SHP77 (cell line): ENCODE data around the gene DPEP3.
"Not testable (repeated sequence)": the region's sequence is repeated elsewhere in the genome, so short reads cannot be mapped to it uniquely, and the experiment has no call there.

Source experiments
- DNase-seq, 2 experiments: peaks; one replicate each; lab custom pipeline; 2025; lab: John Stamatoyannopoulos, UW

DPEP3 gene

DNA sequence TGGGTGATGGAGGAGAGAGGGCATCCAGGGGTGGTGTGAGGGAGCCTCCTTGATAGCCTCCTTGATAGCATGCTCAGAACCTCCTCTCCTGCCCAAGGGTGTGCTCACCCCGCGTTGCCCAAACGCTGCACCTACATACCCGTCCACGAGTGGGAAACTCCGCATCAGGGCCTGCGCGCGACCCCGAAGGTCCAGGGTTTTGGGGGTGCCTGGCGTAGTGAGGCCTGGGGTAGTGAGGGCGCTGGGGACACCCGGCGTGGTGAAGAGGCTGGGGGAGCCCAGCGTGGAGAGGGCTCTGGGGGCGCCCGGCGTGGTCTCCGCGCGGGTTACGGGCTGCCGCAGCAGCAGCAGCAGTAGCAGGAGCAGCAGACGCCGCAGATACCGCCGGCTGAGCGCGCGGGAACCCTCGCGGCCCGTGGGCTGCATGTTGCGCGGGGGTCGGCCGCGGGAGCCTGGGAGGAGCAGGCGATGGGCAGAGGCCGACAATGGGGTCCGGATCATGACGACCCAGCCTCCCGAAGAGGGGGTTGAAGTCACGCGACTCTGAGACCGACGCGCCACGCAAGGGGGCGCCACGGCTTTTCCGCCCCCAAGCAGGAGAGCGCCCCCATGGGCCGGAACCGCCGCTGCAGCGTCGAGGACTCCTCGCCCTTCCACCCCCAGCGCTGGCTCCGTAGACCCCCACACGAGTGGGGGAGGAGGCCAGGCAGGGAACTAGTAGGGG, at the start of gene DPEP3:
TSS of gene DPEP3 (minus strand) at position 545 of the 724 bp plus-strand sequence. CDS start at position 426, 119 bp downstream.
- DNase-seq = no peak

DNA sequence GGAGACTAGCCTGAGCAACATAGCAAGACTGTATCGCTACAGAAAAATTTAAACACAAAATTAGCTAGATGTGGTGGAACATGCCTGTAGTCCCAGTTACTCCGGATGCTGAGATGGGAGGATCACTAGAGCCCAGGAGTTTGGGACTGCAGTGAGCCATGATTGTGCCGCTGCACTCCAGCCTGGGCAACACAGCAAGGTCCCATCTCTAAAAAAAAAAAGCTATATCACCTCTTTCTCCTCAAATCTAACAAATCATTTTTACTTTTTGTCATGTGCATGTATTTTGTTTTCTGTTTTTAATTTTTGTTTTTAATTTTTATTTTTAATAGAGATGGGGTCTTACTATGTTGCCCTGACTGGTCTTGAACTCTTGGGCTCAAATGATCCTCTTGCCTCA, 48.7 kb upstream of the DPEP3 start:
- no peak for DNase-seq

DNA sequence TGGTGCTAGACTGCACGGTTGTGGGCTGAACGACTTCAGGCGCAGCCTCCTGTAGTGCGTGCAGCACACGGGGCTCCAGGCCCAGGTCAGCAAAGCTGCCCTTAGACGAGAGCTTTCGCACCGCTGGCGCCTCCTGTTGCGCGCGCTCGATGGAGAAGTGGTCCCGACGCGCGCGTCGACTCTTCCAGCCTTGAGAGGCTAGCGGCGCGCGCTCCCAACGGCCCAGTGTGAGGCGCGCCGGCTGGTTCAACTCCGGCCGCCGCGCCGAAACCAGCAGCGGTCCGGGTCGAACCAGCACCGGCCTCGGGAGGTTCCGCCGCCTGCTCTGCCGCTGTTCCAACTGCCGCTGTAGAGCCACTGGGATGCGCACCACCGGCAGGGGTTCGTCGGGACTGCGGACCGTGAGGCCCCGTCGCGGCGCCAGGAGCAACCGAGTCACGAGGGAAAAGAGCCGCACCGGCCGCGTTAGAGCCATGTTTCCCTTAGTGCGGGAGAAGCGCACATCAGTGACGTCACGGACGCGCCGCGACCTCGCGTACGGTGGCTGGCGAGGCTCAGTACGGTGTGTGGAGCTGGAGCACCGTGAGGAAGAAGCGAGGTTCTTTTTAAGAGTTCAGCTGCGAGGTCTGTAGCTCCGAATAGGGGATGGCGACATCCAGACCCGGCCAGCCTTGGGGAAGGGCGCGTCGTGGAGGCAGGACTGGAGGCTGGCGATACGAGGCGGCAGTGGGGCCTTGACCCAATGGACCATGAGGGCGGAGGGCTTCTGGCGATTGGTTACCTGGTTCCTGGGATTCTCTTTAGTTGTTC, 42.6 kb upstream of the DPEP3 start, which contains the start of the genes DDX28 and DUS2:
TSS of gene DDX28 (minus strand) at position 505 of the 810 bp plus-strand sequence. CDS start at position 475, 30 bp downstream.
TSS of gene DUS2 (plus strand) at position 557 of the 810 bp plus-strand sequence. CDS start 14,740 bp downstream, outside the sequence.
- peak; percentile 76 to 80 for DNase-seq

GRCh38 chr16:68022278-68022727, 42.0 kb upstream of the DPEP3 start:
- no peak for DNase-seq

DNA sequence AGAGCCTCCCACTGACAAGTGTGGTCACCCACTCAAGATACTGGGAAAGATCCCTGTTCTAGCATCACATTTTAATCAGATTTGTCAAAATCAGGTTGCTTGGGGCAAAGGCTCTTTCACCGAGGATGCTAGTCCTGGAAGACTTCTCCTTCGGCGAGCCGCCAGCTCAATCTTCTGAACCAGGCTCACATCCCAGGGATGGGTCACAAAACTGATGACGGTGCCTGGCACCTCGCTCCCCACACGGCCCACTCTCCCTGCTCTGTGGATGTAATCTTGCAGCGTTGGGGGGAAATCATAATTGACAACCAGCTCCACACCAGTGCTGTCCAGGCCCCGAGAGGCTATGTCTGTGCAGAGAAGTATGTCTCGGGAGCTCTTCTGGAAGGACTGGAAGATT, 41.2 kb upstream of the DPEP3 start:
- DNase-seq = no peak

- no peak for DNase-seq
Measured at GRCh38 chr16:68019167-68019680, 38.9 kb upstream of the DPEP3 start.

DNA sequence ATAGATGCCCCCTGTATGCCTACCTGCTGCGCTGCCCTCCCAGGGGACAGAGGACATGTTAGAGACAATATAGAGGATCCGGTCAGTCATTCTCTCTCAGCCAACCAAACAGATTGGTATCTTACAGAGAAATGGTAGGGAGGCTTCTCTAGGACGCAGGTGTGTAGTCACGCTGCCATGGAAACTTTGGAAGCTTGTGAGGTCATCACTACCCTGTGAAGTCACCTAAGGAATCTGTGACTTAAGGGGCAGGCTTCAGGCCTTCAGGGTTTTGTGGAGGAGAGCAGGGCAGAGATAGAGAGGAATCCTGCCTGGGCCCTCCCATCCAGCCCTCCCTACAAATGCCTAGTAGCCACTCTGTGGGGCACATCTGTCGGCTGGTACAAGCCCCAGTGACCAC, 35.4 kb upstream of the DPEP3 start, which contains the start of gene DPEP2NB:
TSS of gene DPEP2NB (minus strand) at position 231 of the 400 bp plus-strand sequence. CDS start at position 90, 141 bp downstream.
- no peak for DNase-seq

DNA sequence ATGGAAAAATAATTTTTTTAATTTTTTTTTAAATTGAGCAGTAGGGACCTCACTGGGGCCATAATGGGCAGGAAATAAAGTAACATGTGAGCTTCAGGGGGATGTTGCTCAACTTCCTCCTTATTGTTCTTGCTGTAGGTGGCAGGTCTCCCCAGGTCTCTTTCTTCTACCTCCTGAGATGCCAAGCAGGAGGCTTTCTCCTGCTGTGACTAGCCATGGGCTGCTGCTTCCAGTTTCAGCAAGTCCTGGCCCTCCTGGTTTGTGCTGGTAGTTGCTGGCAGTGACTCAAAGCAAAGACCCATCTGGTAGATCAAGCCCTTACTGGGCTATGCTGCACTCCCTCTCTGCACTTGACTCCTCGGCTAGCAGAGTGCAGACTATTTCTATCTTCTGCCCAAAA, 33.1 kb upstream of the DPEP3 start:
- DNase-seq = no peak

DNA sequence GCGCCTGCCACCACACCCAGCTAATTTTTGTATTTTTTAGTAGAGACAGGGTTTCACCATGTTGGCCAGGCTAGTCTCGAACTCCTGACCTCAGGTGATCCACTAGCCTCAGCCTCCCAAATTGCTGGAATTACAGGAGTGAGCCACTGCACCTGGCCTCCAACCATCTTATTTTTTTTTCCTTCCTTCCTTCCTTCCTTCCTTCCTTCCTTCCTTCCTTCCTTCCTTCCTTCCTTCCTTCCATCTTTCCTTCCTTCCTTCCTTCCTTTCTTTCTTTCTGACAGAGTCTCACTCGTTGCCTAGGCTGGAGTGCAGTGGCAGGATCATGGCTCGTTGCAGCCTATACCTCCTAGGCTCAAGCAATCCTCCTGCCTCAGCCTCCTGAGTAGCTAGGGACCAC, 29.6 kb upstream of the DPEP3 start:
- DNase-seq = not testable (repeated sequence)

DNA sequence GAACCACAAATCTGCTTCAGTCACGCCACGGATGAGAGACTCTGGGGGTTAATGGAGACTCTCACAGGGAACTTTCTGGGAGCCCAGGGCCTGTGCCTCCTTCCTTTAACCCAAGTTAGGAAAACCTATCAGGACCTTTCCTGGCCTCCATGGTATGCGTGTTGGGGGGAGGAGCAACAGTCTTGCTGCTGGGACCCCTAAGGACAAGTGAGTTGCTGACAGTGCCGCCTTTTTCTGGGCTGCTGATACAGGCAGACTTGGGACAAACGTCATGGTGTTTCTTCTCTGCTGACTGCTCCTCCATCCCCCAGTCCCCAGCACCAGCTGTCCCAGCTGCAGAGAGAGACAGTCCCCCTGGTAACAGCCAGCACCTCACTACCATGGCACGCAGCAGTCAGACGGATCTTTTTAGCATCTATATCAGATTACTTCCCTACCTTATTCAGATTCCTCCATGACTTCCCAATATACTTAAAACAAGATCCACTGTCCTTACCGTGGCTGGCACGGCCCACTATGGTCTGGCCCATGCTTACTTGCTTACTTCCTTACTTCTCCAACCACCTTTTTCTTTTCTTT, 28.9 kb upstream of the DPEP3 start:
- DNase-seq = no peak

GRCh38 chr16:68005786-68006286, 25.5 kb upstream of the DPEP3 start:
- DNase-seq = no peak

DNA sequence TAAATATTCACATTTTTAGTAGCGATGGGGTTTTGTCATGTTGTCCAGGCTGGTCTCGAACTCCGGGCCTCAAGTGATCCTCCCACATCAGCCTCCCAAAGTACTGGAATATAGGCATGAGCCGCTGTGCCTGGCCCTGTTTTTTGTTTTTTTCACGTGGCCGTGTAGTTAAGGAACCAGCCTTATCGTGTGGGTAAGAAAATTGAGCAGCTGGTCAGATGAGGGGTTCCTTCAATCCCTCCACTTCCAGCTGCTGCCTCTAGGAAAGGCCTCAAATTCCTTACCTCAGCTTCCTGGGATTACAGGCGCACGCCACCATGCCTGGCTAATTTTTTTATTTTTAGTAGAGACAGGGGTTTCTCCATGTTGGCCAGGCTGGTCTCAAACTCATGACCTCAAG, 24.9 kb upstream of the DPEP3 start:
- DNase-seq = no peak

GRCh38 chr16:68003031-68003430, 22.7 kb upstream of the DPEP3 start:
- DNase-seq = no peak

- DNase-seq = no peak
Measured at GRCh38 chr16:68000450-68000849, 20.2 kb upstream of the DPEP3 start.

GRCh38 chr16:67999985-68000384, 19.7 kb upstream of the DPEP3 start:
- DNase-seq = no peak

- DNase-seq = not testable (repeated sequence)
Measured at GRCh38 chr16:67998779-67999688, 18.7 kb upstream of the DPEP3 start, which contains the start of gene DPEP2. Gene DPEP2 (minus strand): TSS chr16:67999484. CDS start chr16:67993212, 6,272 bp downstream.

- DNase-seq = not testable (repeated sequence)
Measured at GRCh38 chr16:67998231-67998778, 18.0 kb upstream of the DPEP3 start.

- DNase-seq = no peak
Measured at GRCh38 chr16:67996666-67997065, 16.4 kb upstream of the DPEP3 start.

DNA sequence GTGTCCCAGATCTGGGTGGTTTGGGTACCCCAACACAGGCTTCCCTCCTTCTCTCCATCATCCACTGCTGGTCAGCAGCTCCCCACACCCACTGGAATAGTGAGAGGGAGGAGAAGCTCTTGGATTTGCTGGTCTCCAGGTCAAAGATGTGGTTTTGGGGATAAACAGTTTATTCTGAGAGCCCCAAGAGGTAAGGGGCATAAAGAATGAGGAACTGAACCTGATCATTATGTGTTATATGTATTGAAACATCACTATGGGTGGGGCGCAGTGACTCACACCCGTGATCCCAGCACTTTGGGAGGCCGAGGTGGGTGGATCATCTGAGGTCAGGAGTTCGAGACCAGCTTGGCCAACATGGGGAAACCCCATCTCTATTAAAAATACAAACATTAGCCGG, 15.1 kb upstream of the DPEP3 start:
- no peak for DNase-seq

DNA sequence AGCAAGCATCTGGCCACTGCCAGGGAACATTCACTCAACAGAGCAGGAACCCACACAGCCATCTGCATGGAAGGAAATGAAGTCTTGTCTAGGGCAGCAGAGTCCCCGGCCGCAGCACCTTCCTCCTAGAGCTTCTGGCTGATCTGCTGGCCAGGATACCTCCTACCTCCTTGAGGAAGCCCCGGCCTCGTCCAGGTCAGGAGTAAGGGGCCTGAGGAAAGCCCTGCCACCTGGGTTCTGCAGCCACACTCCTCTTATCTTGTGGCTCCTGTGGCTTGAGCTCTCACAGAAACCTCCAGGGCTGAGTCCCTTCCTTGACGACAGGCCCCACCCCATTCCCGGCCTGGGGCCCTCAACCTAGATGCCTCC, 13.7 kb upstream of the DPEP3 start:
- not testable (repeated sequence) for DNase-seq
